ENCODE results near the gene FOXF1.

The FOXF1 gene

DNA sequence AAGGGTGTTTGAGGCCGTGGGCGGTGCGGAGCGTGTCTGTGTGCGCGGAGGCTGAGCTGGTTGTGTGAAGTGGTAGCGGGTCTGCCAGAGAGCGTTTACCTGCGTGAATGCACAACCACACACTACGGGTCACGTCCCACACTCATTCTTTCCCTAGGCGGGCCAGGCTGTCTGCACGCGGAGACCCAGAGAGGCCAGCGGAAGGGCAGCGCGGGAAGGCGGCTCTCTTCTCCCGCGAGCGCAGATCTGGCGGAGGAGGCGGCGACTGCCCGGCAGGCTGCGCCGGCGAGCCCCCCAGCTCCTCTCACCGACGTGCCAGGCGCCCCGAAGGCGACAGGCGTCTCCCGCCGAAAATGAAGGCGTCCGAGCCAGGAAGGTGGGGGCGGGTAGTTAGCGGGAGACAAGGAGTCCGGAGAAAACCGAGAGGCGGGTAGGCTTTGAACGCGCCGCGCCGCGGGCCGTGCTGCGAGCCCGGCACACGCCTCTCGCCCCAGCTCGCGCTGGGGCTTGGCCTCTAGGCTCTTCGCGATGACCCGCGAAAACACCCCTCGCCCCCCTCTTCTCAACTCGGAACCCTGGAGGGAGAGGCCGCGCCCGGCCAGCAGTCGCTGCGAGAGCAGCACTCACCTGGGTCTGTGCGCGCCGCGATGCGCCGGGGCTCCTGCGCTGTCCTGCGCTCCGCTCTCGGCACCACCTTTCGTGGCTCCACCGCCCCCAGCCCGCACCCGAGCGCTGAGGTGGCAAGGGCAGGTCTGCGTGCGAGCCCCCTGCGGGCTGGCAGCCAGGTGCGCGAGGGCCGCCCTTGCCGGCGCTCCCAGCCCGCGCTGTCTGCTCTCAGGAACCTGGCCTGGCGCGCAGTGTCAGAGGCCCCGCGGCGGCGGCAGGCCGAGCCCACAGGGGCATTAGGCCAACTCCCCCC, 2.0 kb upstream of the FOXF1 start:
- Histone ChIP-seq H3K4me3 (ENCODE audit: low read length) (no peak overlapping the region), H3K9ac (ENCODE audit: low read length) (no peak overlapping the region), H3K9me3 (ENCODE audit: insufficient read depth, low read length) (no peaks in the 10 kb centered on the region), H3K4me1 (ENCODE audit: low read length) (no peaks in the 10 kb centered on the region), H3K79me2 (ENCODE audit: low read length) (no peaks in the 10 kb centered on the region), H3K27ac (ENCODE audit: low read length) (no peak overlapping the region), H3K27me3 (ENCODE audit: low read depth, low read length) (peaks cover under 1% of the 10 kb centered on the region; the same call in 1 of the 2 replicates), H4K20me1 (ENCODE audit: insufficient read depth, low read length) (no peaks in the 10 kb centered on the region), H3K36me3 (replicated peaks; ENCODE audit: low read depth, low read length) (no peaks in the 10 kb centered on the region), H3K4me2 (ENCODE audit: low read length) (no peak overlapping the region), H2AFZ (ENCODE audit: low read depth, low read length) (no peak overlapping the region)
- TF ChIP-seq EZH2phosphoT487 (IDR thresholded peaks at IDR 0.05; ENCODE audit: low read depth): no peak
- TF ChIP-seq, protein P1, sequence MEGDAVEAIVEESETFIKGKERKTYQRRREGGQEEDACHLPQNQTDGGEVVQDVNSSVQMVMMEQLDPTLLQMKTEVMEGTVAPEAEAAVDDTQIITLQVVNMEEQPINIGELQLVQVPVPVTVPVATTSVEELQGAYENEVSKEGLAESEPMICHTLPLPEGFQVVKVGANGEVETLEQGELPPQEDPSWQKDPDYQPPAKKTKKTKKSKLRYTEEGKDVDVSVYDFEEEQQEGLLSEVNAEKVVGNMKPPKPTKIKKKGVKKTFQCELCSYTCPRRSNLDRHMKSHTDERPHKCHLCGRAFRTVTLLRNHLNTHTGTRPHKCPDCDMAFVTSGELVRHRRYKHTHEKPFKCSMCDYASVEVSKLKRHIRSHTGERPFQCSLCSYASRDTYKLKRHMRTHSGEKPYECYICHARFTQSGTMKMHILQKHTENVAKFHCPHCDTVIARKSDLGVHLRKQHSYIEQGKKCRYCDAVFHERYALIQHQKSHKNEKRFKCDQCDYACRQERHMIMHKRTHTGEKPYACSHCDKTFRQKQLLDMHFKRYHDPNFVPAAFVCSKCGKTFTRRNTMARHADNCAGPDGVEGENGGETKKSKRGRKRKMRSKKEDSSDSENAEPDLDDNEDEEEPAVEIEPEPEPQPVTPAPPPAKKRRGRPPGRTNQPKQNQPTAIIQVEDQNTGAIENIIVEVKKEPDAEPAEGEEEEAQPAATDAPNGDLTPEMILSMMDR (IDR thresholded peaks at IDR 0.05; ENCODE audit: low read depth, low read length): no peak

DNA sequence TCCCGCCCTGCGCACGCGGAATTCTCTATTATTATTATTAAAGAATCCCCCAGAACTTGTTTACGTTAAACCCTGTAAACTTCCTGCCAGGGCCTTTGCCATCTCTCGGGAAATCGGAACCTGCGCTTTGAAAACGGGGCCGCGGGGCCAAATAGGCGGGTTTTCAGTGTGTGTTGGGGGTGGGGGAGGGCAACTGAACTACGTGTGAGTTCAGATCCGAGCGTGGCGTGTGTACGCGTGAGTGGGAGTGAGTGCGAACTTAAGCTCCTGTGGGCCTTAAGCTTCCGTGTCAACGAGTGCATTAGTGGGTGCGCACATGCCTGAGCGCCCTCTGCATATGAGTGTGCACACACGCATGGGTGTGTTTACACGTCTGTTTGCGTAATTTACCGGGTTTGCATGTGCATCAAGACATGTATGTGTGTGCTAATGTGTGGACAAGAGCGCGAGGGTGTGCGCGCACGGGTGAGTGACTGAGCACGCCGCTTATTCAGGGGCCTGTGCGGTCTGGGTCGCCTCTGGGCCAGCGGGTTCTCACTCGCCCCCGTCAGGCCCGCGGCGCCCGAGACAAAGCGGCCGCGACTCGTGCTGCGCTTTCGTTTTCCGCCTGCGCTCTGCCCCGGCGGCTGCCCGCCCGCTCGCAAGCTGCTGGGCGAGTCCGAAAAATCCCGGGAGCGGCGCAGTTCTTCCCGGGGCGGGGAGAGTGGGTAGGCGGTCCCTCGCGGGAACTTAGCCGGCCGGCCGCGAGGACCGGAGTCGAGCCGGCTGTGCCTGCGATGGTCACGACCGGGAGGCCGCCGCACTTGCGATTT, 1.2 kb upstream of the FOXF1 start:
- Histone ChIP-seq H3K27ac (ENCODE audit: low read length) (no peak overlapping the region), H3K79me2 (ENCODE audit: low read length) (no peaks in the 10 kb centered on the region), H2AFZ (ENCODE audit: low read depth, low read length) (no peak overlapping the region), H3K27me3 (ENCODE audit: low read depth, low read length) (no peaks in the 10 kb centered on the region), H3K9me3 (ENCODE audit: insufficient read depth, low read length) (no peaks in the 10 kb centered on the region), H3K9ac (ENCODE audit: low read length) (no peak overlapping the region), H3K36me3 (replicated peaks; ENCODE audit: low read depth, low read length) (no peaks in the 10 kb centered on the region), H3K4me2 (ENCODE audit: low read length) (no peak overlapping the region), H3K4me3 (ENCODE audit: low read length) (no peak overlapping the region), H3K4me1 (ENCODE audit: low read length) (no peaks in the 10 kb centered on the region), H4K20me1 (ENCODE audit: insufficient read depth, low read length) (no peaks in the 10 kb centered on the region)
- TF ChIP-seq EZH2phosphoT487 (IDR thresholded peaks at IDR 0.05; ENCODE audit: low read depth): no peak
- TF ChIP-seq, protein P1 (IDR thresholded peaks at IDR 0.05; ENCODE audit: low read depth, low read length): no peak

DNA sequence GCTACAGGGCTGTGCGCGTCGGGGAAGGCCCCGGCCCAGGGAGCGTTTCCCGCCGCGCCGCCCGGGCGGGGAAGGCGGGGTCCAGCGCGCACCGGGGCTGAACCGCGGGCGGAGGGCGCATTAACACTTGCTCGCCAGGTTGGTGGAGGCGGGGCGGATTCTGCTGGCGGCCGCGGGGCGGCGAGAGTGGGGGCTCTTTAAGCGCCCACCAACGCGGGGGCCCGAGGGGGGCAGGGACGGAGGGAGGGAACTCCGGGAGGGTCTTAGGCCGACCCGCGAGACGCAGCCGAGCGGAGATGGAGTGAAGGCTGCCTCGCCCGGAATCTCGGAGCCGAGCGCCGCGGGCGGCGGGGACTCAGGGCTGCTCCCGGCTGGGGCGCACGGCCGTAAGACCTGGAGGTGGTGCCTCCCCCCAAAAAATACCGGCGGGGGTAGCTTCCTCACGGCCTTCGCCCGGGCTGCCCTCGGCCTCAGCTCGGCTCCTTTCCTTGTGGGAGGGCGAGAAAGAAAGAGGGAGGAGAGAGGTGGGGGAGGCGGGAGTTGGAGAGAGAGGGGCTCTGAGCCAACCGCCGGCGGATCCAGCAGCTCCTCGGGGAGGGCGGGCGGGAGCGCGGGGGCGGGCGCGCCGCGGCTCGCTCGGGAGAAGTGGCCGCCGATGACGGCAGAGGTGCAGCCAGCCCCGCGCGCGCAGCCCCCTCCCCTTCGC, 415 bp upstream of the FOXF1 start:
- no peak overlapping the region for H2AFZ ChIP-seq (ENCODE audit: low read depth, low read length)
- no peak overlapping the region for H3K27ac ChIP-seq (ENCODE audit: low read length)
- no peaks in the 10 kb centered on the region for H3K79me2 ChIP-seq (ENCODE audit: low read length)
- no peaks in the 10 kb centered on the region for H3K36me3 ChIP-seq (replicated peaks; ENCODE audit: low read depth, low read length)
- no peak overlapping the region for H3K4me2 ChIP-seq (ENCODE audit: low read length)
- H3K9me3 ChIP-seq (ENCODE audit: insufficient read depth, low read length): no peaks in the 10 kb centered on the region
- H4K20me1 ChIP-seq (ENCODE audit: insufficient read depth, low read length): no peaks in the 10 kb centered on the region
- TF ChIP-seq, protein P1 (IDR thresholded peaks at IDR 0.05; ENCODE audit: low read depth, low read length): no peak
- no peak for TF ChIP-seq EZH2phosphoT487 (IDR thresholded peaks at IDR 0.05; ENCODE audit: low read depth)
- no peak overlapping the region for H3K9ac ChIP-seq (ENCODE audit: low read length)
- H3K4me3 ChIP-seq (ENCODE audit: low read length): no peak overlapping the region
- H3K4me1 ChIP-seq (ENCODE audit: low read length): no peaks in the 10 kb centered on the region
- no peaks in the 10 kb centered on the region for H3K27me3 ChIP-seq (ENCODE audit: low read depth, low read length)

All from OCI-LY3 (cell line).